T-helper 17 cell (primary cell): ENCODE data around the gene FSTL4. TPM values are rescaled to one million over a fixed set of nuclear protein-coding genes. Genes with fewer than 3 reads are reported as not detected.

ENCODE experiments used
- ATAC-seq: fragments of 150-1000 bp; cut with Tn5 transposase; 2 replicates; pipeline ENCODE4 v1.10.0; 2021; ENCODE audit warnings: mild to moderate bottlenecking, moderate library complexity
- DNase-seq, 3 donors: peaks; one replicate each; pipeline versions ENCODE4 v3.0.0 to v3.0.0-alpha.2; 2020 to 2021
- H3K9me3 ChIP-seq: one replicate; pipeline ENCODE4 v1.7.0; 2013; ENCODE audit warnings: low read length, mild to moderate bottlenecking; ENCODE audit not compliant: control insufficient read depth, poor library complexity, severe bottlenecking
- H3K27ac Mint-ChIP-seq: one replicate; pipeline ENCODE4 v1.8.0; 2022; ENCODE audit warnings: mild to moderate bottlenecking, moderate library complexity, mixed read lengths
- H3K27me3 Mint-ChIP-seq: one replicate; pipeline ENCODE4 v1.8.0; 2022; ENCODE audit warnings: mixed read lengths
- H3K36me3 Mint-ChIP-seq: one replicate; pipeline ENCODE4 v1.8.0; 2022; ENCODE audit warnings: low read depth, mixed read lengths
- H3K4me1 Mint-ChIP-seq: one replicate; pipeline ENCODE4 v1.8.0; 2022; ENCODE audit warnings: mild to moderate bottlenecking, mixed read lengths
- H3K4me3 Mint-ChIP-seq: one replicate; pipeline ENCODE4 v1.8.0; 2022; ENCODE audit warnings: mild to moderate bottlenecking, moderate library complexity, mixed read lengths
- total RNA-seq, 4 donors: library from RNA in 2 of 4; stranded (reverse) in 2 of 4; gene quantifications; one replicate each; pipeline ENCODE4 v1.2.3 and lab custom pipeline; 2022 to 2026

FSTL4 gene
- total RNA-seq, 2 donors from 2014 or later: 0.26 TPM; not detected in 1

DNA sequence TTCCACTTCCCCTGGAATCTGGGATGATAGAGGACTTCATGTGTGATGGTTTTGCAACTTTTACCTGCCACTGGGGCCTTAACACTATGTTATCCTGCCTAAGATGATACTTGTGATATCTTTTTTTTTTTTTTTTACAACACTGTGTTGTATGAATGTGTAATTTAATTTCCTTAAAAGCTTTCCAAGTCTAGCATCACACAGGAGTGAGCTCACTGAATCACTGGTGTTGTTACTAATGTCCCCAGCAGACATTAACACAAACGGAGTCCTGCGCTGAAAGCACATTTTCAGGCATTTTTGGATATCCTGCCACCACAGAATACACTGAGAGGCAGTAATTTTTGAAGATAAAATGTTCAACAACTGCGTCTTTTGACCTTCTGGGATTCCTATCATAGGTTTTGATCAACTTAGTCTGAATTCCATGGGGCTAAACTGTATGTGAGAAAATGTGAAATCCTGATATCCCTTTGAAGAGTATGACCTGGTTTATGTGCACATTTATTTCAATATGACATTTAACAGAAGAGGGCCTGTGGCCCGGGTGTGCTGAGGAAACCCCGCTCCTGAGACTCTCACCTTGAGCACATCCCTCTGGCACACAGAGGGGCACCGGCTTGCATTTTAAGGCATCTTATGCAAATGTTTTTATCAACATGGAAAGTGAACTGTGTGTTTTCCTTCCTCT lies 118.0 kb downstream of the FSTL4 start:
- Mint-ChIP-seq H3K4me1 (peaks cover 2% of the 10 kb centered on the region), H3K27me3 (peaks cover 29% of the 10 kb centered on the region), H3K27ac (no peak overlapping the region), H3K36me3 (no peaks in the 10 kb centered on the region), H3K4me3 (no peak overlapping the region)
- DNase-seq (no peak), ATAC-seq (no peak)
- no peaks in the 10 kb centered on the region for H3K9me3 ChIP-seq

DNA sequence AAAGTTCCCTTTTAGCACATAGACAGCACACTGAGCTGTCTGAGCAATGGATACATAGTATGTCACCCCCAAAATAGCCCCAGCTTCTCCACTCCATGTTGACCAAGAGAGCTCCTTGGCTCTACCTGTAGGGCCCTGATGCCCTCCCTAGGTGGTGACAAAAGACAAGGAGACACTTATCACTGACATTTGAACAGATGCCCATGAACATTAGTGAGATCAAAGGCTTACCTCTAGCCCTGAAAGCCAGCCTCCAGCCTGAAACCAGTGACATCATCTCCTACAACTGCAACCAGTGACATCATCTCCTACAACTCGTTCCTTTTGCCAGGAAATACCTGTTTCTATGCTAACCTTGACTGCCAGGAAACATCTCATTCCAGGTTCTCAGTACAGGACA lies 122.7 kb downstream of the FSTL4 start:
- ATAC-seq (no peak), DNase-seq (no peak)
- H3K4me3 Mint-ChIP-seq: no peak overlapping the region
- peaks cover 3% of the 10 kb centered on the region for H3K4me1 Mint-ChIP-seq
- H3K36me3 Mint-ChIP-seq: no peaks in the 10 kb centered on the region
- peaks cover 4% of the 10 kb centered on the region for H3K27me3 Mint-ChIP-seq
- no peak overlapping the region for H3K27ac Mint-ChIP-seq
- no peaks in the 10 kb centered on the region for H3K9me3 ChIP-seq

DNA sequence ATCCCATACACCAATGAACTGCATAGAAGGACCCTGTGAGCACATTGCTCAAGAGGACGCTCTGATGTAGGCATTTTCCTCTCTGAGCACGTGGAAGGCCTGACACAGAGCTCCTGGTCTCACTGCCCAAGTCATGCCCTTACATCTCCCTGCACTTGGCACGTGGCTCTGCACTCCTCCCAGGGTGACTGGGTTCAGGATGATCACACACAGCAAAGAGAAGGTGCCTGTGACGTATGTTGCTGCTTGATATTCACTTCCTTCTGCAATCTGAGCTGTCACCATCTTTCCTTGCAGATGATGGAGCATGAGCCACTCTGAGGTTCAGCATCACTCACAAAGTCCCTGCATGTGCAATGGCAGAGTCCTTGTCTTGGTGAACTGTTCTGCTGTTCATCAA lies 125.2 kb downstream of the FSTL4 start:
- no peaks in the 10 kb centered on the region for H3K36me3 Mint-ChIP-seq
- H3K27me3 Mint-ChIP-seq: no peaks in the 10 kb centered on the region
- H3K4me1 Mint-ChIP-seq: peaks cover 3% of the 10 kb centered on the region
- no peak overlapping the region for H3K4me3 Mint-ChIP-seq
- DNase-seq: no peak
- no peak overlapping the region for H3K27ac Mint-ChIP-seq
- no peaks in the 10 kb centered on the region for H3K9me3 ChIP-seq
- ATAC-seq: no peak

DNA sequence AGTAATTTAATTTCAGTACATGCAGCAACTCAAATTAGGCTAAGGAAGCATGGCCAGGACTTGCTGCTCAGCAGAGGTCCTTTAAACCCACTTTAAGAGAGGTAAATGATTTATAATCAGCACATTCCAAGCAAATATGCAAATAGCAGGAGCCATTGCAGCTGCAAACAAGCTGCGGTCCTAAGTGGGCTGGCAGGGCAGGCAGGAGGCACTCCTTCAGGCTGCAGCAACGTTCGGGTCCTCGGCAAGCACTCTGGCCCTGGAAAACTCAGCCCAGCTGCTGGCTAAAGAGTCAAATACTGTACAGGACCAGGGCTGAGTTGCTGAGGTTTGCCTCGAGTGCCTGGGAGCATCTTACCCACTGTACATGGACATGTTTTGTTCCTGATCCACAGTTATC lies 126.9 kb downstream of the FSTL4 start:
- H3K36me3 Mint-ChIP-seq: no peaks in the 10 kb centered on the region
- ATAC-seq (no peak), DNase-seq (no peak)
- no peak overlapping the region for H3K4me3 Mint-ChIP-seq
- no peak overlapping the region for H3K27ac Mint-ChIP-seq
- H3K27me3 Mint-ChIP-seq: no peaks in the 10 kb centered on the region
- H3K9me3 ChIP-seq: no peaks in the 10 kb centered on the region
- H3K4me1 Mint-ChIP-seq: peaks cover 3% of the 10 kb centered on the region

DNA sequence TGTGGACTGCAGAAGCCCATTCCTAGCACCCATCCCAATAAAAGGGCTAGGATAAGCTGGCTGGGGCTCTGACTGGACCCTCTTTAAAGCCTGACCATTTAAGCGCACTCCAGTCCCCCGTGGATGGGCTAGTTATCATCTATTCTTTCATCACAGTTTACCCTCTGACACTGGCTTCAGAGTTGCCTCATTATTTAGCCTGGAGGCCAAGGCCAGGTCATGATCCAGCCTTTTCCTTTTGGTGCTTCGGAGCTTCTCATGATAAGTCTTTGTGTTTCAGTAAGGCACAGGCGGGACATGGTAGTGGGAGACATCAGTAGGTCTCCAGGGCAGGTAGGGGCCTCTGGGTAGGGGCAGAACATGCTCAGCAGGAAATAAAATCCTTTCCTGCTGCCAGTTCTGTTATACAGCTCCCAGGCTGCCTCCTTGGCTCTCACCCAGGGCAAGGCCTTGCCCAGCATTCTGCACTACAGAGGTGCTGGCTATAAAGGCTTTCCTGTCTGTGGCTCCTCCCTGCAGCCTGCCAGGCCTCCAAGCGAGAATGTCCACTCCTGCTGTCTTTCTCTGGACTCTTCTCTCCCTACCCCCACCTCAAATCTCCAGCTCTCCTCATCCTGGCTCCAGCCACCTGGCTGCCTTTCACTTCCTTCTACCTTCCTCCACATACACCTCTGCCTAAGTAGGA lies 128.8 kb downstream of the FSTL4 start:
- Mint-ChIP-seq H3K27ac (no peak overlapping the region), H3K4me1 (peaks cover 3% of the 10 kb centered on the region), H3K36me3 (no peaks in the 10 kb centered on the region), H3K27me3 (peaks cover 2% of the 10 kb centered on the region), H3K4me3 (no peak overlapping the region)
- no peak for ATAC-seq
- H3K9me3 ChIP-seq: no peaks in the 10 kb centered on the region
- DNase-seq: no peak

DNA sequence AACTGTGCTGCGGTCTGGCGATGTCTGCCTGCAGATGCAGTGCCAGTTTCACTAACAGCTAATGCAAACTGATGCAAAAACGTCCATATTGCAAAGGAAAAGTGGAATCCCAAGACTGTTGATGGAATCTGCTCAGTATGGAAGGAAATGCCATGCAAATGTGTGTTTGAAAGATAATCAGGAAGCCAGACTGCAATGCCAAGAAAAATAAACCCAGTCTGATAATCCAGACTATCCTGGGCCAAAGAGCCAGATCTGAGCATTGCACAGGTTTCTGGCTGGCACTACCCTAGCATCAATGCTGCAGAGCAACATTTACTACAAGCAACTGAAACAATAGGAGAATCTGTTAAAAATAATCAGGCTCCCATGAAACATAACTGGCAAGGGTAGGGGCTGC lies 130.3 kb downstream of the FSTL4 start:
- DNase-seq (no peak), ATAC-seq (no peak)
- H3K9me3 ChIP-seq: no peaks in the 10 kb centered on the region

DNA sequence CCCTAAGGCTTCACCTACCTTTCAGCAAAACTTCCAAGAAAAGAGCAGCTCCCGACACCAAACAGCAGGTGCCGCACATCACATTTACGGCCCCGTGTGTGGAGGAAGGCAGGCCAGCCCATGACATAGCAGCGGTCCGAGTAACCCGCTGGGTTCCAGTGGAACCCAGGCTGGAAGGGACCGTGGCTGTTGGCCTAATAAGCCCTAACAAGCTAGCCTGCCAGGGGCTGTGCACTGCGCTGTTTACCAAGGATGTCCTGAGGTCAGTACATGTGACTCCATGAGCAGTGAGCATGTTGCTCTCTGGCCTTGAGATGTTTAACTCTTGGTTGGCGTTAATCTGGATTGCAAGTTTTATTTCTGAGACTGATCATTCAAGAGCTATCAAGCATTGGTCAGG lies 131.5 kb downstream of the FSTL4 start:
- Mint-ChIP-seq H3K4me3 (no peak overlapping the region), H3K36me3 (no peaks in the 10 kb centered on the region), H3K27me3 (peaks cover 9% of the 10 kb centered on the region), H3K27ac (no peak overlapping the region), H3K4me1 (peaks cover 5% of the 10 kb centered on the region)
- H3K9me3 ChIP-seq: no peaks in the 10 kb centered on the region
- DNase-seq (no peak), ATAC-seq (no peak)

More for the DNA sequence above, 130.3 kb downstream of the FSTL4 start:
- Mint-ChIP-seq H3K4me1 (peaks cover 4% of the 10 kb centered on the region), H3K36me3 (no peaks in the 10 kb centered on the region), H3K27ac (no peak overlapping the region), H3K4me3 (no peak overlapping the region), H3K27me3 (peaks cover 9% of the 10 kb centered on the region)

DNA sequence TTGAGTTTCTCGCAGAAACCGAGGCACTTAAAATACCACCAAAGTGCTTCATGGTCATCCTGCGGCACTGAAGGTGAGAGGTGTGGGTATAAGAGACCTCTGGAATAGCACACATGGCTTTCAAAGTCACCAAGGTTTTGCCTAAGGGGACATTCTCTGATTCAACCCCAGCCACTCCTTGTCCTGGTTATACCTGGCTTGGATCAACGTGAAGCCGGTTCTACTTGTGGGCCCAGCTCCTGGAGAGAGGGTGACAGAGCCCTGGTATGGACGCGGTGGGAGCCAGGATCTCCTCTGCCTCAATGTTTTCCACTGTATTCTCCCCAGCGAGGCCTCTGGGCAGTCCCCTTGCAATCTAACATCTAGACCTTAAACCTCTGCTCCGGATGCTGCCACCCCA lies 132.0 kb downstream of the FSTL4 start:
- no peak for DNase-seq
- H3K4me1 Mint-ChIP-seq: peaks cover 7% of the 10 kb centered on the region
- H3K27ac Mint-ChIP-seq: no peak overlapping the region
- H3K4me3 Mint-ChIP-seq: no peak overlapping the region
- H3K27me3 Mint-ChIP-seq: peaks cover 9% of the 10 kb centered on the region
- ATAC-seq: no peak
- no peaks in the 10 kb centered on the region for H3K9me3 ChIP-seq
- H3K36me3 Mint-ChIP-seq: no peaks in the 10 kb centered on the region

DNA sequence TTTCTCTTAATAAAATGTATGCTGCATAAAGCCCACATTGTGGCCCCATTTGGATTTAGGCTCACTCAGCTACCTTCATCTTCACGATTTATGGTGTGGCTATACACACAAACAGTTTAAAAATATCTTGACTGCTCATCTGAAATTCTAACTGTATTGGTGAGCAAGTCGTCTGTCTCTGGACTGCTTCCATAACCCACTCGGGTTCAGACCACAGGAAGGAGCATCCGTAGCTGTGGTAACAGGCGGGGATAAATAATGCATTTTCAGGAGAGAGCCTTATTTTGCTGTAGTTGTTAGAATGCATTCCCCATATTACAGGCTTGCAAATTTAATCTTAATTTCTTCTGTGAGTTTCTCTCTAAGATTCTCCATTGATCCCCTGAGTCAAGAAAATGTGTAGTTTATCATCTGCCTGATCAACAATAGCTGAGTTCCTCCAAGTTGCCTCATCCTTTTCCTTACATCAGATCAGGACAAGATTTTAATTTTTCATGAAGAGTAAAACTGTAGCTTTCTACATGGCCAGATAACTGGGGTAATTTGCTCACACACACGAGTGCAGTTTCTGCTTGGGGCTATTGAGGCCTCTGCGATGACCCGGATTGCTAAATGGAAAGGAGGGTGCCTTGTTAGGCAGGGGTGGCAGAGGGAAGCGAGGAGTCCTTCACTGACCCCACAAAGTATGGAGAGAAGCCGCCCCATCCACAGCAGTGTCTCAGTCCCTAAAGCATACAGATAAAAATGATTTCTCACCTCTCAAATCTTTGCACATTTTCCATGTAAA lies 133.9 kb downstream of the FSTL4 start:
- peaks cover 19% of the 10 kb centered on the region for H3K4me1 Mint-ChIP-seq
- no peak overlapping the region for H3K4me3 Mint-ChIP-seq
- H3K9me3 ChIP-seq: no peaks in the 10 kb centered on the region
- no peak for ATAC-seq
- H3K27me3 Mint-ChIP-seq: peaks cover 9% of the 10 kb centered on the region
- no peaks in the 10 kb centered on the region for H3K36me3 Mint-ChIP-seq
- no peak for DNase-seq
- no peak overlapping the region for H3K27ac Mint-ChIP-seq

DNA sequence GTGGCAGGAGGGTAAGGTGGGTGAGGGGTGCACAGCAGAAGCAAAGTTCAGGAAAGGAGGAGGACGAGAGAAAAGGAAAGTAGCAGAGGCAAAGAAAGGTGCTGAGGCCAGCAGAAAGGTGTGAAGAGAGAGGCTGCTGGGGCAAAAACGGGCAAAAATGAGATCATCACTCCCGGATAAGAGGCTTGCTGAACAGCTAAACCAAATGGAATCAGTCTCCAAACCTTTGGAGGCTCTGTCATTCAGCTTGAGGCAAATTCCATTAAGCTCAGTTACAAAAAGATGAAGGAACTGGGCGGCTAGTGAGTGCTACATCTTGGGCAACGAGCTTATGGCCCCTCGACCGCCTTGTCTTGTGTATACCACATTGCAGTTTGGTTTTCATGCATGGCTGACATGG lies 136.4 kb downstream of the FSTL4 start:
- Mint-ChIP-seq H3K36me3 (no peaks in the 10 kb centered on the region), H3K4me1 (peaks cover 22% of the 10 kb centered on the region), H3K4me3 (no peak overlapping the region), H3K27me3 (peaks cover 15% of the 10 kb centered on the region), H3K27ac (peak overlapping the region; percentile 78)
- no peaks in the 10 kb centered on the region for H3K9me3 ChIP-seq
- ATAC-seq (no peak), DNase-seq (no peak)

DNA sequence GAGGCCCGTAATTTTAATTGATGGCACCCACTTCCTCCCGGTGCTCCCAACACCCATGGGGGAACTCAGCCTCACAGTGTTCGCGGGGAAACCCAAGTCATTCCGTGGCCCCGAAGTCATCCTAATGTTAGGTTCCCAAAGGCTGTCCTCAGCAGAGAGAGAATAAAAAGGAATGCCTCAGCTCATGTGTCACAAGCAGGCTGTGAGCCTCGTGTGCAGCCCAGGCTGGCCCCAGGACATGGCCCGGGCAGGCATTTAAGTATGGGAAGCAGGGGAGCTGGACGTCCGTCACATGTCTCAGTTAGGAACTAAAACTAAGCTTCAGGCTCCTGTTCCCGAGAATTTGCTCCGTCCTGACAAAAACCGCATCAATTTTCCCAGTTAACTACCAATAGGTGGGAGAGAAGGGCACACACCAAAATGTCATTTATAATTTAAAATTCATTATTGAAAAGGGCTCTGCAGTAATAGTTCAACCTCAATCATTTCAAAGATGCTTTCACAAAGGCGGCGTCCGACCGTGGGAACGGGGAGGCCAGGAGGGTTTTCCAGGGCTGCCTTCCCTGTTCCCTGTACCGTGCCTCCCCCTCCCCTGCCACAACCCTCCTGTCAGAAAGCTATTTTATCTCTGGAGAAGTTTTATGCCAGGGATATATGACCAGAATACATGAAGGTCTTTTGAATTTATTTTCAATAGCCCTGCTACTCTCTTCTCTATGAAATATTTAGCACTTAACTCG lies 137.3 kb downstream of the FSTL4 start:
- no peak for ATAC-seq
- no peaks in the 10 kb centered on the region for H3K9me3 ChIP-seq
- Mint-ChIP-seq H3K4me3 (peak overlapping the region; percentile 45), H3K27ac (peak overlapping the region; percentile 78), H3K36me3 (no peaks in the 10 kb centered on the region), H3K27me3 (peaks cover 15% of the 10 kb centered on the region), H3K4me1 (peaks cover 24% of the 10 kb centered on the region)
- DNase-seq: no peak

DNA sequence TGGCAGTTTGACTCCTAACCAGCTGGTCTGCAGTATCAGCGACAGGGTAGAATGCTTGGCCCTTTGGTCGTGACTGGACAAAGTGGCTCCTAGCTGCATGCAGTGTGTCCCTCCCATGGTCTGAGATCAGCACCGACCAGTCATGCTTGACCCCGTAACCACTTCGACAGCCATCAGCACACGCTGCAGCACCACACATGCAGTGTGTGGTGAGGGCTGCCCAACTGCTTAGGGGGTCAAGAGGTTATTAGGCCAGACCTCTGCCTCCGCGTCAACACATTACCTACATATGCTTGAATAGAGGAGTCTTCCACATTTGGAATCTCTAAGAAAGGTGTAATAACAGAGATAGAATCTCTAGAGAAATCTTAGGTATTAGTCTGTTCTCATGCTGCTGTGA lies 139.1 kb downstream of the FSTL4 start:
- no peak for DNase-seq
- H3K4me3 Mint-ChIP-seq: no peak overlapping the region

DNA sequence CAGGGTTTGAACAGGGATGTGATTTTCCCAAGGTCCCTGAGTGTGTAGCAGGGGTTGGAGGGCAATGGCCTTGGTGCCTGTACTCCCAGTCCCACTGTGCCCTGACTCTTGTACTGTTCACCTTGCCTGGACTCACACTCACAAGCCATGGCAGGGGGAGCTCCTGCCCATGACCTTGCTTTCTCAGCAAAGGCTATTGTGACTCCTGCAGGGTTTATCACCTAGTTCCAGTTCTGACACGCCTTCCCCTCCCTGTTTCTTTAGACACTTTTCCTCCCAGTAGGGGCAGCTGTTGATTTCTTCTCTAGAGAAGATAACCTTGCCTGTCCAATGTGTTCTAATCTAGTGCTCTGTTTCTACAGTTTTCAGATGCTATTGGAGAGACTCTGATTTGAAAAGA lies 139.5 kb downstream of the FSTL4 start:
- ATAC-seq (no peak), DNase-seq (no peak)
- no peak overlapping the region for H3K27ac Mint-ChIP-seq
- peaks cover 6% of the 10 kb centered on the region for H3K27me3 Mint-ChIP-seq
- peaks cover 22% of the 10 kb centered on the region for H3K4me1 Mint-ChIP-seq
- no peak overlapping the region for H3K4me3 Mint-ChIP-seq
- H3K9me3 ChIP-seq: no peaks in the 10 kb centered on the region
- no peaks in the 10 kb centered on the region for H3K36me3 Mint-ChIP-seq

More for the DNA sequence above, 139.1 kb downstream of the FSTL4 start:
- Mint-ChIP-seq H3K27ac (no peak overlapping the region), H3K4me1 (peaks cover 24% of the 10 kb centered on the region), H3K36me3 (no peaks in the 10 kb centered on the region), H3K27me3 (peaks cover 10% of the 10 kb centered on the region)
- H3K9me3 ChIP-seq: no peaks in the 10 kb centered on the region
- ATAC-seq: no peak
